Dermis blood vessel endothelial cell (primary cell): ENCODE results near the gene SH2D7. TPM values are rescaled to one million over a fixed set of nuclear protein-coding genes. Genes with fewer than 3 reads are reported as not detected.

Experiments used
- DNase-seq: peaks from one replicate; pipeline ENCODE4 v3.0.0; 2010
- total RNA-seq: library from RNA; depleted of rRNA; stranded (reverse); fragments of >200 nt; gene quantifications from 2 replicates; pipeline ENCODE4 v1.2.3, GENCODE V29; 2014

Gene SH2D7
- total RNA-seq, 1 donor from 2014 or later = not detected

DNA sequence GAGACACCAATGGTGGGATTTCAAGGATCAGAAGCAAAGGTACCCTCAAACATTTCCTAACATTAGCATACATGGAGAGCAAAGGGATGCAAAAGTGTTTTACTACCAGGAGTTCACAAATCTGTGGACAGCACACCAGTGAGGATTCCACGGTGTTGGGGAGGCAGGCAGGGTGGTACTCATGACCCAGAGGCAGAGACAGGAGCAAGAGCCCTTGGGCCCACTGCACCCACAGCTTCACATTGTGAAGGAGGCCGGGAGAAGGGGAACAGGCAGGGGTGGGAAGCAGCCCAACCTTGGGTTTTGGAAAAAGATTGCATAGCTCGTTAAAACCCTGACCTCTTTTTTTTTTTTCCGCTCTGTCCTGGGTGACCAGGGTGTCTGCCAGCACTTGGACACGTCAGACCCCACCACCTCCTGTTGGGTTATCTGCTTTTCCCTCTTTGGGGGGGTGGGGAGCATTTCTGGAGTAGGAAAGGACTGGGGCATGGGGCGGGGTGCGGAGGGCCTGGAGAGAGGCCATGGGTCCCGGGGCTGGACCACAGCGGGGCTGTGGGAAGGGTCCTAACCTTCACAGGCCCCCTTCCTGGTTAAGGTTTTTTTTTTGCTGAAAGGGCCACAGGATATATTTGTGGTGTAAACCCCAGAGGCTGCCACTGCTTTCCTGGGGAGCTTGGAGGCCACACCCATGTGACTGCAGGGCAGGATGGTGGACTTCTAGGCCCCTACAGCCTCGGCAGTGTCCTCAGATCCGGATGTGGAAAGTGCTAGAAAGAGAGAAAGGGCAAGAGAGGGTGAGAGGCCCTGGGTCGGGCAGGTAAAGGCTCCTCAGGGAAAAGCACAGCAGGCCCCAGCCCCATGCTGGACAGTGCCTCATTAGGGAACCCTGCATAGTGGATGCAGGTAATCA is 12.5 kb downstream of the SH2D7 start:
- DNase-seq = no peak

- peak; percentile 64 for DNase-seq
Observed at GRCh38 chr15:78105476-78106241, 13.3 kb downstream of the SH2D7 start.

DNA sequence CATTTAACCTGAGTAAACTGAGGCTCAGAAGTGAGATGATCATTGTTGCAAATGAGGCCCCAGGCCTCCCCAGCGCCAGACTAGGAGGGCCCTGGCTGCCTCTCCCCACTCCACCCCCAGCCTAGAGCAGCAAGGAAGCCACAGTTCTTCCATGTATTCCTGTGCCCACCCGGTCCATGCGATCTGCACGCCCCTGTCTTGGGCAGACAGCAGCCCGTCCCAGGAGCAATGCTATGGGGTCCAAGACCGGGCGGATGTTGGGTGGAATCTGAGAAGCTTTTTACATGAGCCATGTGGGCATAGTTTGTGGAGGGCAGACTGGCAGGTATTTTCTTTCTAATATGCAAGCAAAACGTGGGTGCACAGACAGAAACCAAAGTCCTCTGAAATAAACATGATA is 15.1 kb downstream of the SH2D7 start:
- no peak for DNase-seq

DNA sequence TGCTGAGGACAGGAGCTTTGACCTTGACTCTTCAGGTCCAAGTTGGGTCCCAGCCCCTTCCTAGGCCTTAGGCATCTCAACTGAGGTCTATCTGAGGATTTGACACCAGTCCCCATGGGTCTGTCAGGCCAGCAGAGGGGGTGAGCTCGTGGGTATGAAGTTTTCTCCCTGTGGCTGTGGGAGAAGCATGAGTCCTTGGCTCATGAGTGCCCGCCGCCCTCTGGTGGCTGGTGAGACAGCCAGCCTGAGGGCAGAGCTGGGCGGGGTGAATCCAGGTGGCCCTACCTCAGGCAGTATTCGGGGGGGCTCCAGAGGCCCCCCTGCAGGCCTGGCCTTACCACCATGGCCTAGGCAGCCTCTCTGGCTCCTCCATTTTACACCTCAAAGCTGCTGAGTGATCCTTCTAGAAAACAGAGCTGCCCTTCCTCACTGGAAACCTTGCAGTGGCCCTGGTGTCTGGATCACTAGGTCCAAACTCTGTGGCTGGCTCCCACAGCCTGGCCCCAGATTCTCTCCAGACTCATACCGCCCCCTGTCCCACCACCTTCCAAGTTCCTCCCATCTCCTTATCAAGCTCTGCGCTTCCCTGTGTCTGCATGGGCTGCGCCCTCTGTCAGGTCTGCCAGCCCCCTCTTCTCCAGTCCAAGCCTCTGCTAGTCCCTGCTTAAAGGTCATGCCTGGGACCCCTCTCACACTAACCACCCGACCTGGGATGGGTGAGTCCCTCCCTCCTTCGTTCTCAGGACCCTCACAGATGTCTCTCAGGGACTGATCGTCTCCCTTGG is 16.1 kb downstream of the SH2D7 start:
- peak; percentile 94 for DNase-seq

- DNase-seq = no peak
Observed at GRCh38 chr15:78109156-78109555, 16.8 kb downstream of the SH2D7 start.

- DNase-seq = no peak
Observed at GRCh38 chr15:78110096-78110495, 17.7 kb downstream of the SH2D7 start.

GRCh38 chr15:78110916-78111475 is 18.6 kb downstream of the SH2D7 start:
- no peak for DNase-seq

GRCh38 chr15:78111788-78112187 is 19.4 kb downstream of the SH2D7 start:
- no peak for DNase-seq

DNA sequence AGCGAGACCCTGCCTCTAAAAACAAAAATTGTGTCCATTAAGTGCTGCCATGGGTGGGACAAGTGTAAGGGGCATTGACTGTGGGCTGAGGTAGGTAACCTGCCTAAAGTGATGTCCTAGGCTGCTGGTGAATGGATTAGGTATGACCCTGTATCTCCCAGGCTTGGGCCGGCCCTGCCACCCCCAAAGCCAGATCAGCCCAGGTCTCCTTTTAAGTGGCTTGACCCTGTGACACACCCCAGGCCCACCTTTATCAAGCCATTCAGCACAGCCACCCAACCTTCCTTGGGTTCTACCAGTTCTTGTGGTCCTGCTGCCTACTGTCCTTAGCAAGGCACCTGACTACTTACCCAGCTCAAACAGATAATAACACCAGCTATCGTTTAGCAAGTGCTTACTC is 20.2 kb downstream of the SH2D7 start:
- DNase-seq = no peak

DNA sequence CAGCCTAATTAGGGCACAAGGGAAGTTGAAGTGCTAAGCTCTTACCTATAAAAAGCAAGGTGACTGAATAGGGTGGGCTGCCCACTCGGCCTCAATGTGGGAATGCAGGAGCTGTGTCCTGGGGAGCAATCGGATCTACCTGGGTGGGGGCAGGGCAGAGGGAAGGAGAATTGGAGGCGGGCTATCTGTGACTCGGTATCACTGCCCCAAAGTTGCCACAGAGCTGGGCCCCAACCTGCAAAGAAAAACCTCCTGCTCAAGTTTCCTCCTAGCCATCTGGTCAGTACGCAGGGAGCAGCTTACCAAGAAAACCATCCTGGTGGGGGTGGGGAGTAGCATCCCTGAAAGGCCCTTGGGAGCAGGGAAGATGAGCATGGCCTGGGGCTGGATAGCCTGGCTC is 28.2 kb downstream of the SH2D7 start:
- no peak for DNase-seq

DNA sequence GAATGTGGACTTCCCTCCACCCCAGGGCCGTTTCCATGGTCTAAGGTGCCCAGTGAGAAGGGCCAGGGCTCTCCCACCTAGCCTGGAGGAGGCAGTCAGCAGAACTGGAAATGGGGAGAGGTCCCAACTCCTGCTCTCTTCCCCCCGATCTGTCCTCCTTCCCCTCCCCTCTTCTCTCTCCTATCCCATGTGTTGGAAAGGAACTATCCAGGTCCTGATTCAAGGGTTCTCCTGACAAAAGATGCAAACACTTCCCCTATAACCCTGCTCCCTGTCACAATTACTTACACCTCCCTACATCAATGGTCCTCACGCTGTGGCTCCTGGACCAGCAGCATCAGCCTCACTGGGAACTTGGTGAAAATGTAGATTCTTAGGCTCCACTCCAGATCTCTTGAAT is 32.9 kb downstream of the SH2D7 start:
- DNase-seq = no peak

GRCh38 chr15:78127882-78128281 is 35.5 kb downstream of the SH2D7 start:
- no peak for DNase-seq

DNA sequence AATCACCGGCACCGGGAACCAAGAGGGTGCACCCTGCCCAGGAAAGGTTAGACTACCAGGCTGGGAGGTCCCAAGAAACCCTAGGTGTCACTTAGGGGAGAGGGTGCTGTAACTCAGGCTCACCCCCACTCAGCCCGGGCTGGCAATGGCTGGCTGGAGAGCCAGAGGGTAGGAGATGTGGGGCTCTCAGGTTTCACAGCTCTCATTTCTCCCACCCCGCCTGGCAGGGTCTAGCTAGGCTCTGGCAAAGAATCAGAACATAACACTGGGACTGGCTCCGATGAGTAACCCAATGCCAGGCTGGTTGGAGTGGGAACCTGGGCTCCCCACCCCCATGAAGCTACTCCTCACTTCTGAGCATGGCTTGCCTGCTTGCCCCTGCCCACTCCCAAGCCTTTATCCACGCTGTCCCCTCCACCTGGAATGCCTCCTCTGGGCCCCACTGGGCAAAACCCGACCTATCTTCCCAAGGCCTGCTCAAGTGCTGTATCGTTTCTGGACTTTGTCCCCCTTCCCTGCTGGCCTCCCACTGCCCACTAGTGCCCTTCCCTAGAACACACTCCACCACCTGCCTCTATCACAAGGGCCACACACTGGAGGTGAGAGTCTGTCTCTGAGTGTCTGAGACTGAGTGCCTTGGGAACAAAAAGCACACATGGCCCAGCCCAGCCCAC is 36.9 kb downstream of the SH2D7 start:
- no peak for DNase-seq

- DNase-seq = no peak
Observed at GRCh38 chr15:78129751-78130287, 37.5 kb downstream of the SH2D7 start.

- DNase-seq = no peak
Observed at GRCh38 chr15:78130466-78131294, 38.3 kb downstream of the SH2D7 start.

GRCh38 chr15:78131295-78132061 is 39.1 kb downstream of the SH2D7 start, which contains the start of gene CIB2:
TSS of gene CIB2 (minus strand) at chr15:78131445. CDS start at chr15:78131215, 230 bp downstream.
- peak; percentile 67 for DNase-seq

DNA sequence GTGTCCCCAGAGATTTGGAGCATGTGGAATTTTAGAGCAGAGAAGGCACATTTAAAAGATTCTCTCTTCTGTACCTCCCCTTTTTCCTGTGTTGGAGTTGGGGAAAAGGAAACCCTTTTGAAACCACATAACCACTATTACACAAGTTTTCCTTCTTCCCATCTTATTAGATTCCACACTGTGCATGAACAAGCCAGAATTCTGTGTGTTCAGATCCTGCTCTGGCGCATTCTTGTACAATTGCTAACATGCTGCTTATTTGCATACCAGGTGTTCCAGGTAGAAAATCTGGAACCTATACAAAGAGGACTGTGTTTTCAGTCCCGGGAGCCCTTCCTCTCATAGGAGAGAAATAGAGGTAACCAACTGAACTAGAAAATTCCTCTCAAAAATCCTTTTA is 41.4 kb downstream of the SH2D7 start:
- no peak for DNase-seq

DNA sequence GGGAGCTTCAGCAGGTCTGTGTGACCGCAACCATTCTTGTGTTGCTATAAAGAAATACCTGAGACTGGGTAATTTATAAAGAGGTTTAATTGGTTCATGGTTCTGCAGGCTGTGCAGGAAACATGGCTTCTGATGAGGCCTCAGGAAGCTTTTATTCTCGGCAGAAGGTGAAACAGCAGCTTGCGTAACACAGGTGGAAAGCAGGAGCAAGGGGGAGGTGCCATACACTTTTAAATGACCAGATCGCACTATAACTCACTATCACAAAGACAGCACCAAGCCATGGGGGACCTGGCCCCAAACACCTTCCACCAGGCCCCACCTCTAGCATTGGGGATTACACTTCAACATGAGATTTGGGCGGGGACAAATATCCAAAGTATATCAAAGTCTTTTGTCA is 47.2 kb downstream of the SH2D7 start:
- no peak for DNase-seq

DNA sequence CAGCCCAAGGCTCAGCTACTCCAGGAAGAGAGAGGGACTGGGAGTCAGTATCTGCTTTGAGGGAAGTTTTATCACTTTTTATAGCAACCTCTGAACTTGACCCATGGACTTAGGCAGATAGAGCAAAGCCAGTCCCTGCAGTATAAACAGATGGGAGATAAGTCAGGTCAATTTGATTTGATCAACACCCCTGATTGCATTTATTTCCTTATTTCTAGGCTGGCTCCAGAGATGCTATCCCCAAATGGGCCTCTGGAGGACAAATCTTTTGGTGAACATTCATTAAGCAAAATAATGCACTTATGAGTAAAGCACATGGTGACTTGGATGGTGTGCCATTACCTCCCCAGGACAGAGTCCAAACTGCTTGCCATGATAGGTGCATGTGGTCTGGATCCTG is 47.9 kb downstream of the SH2D7 start:
- no peak for DNase-seq

- no peak for DNase-seq
Observed at GRCh38 chr15:78142332-78142731, 50.0 kb downstream of the SH2D7 start.
